GM12878 (cell line): ENCODE data around the gene RORC. TPM values are rescaled to one million over a fixed set of nuclear protein-coding genes. Genes with fewer than 3 reads are reported as not detected.

Experiments used
- ATAC-seq: fragments of 200-7000 bp; cut with Tn5 transposase; 3 replicates; pipeline ENCODE4 v1.9.1; 2020; ENCODE audit warnings: mild to moderate bottlenecking, moderate library complexity
- BruUV-seq: library from RNA; stranded (reverse); fragments of 400-500 nt; replicated peaks from 2 replicates; lab custom pipeline; 2021; lab: Mats Ljungman, UMichigan
- CTCF ChIA-PET: fragments of 300-600 bp; sonication (Branson Sonifier 250); formaldehyde crosslinking; extraction: SDS; loops from one replicate; lab custom pipeline; 2021; ENCODE audit warnings: inconsistent platforms; lab: Yijun Ruan, JAX
- POLR2A ChIA-PET: fragments of 350-600 bp; formaldehyde crosslinking; extraction: SDS; loops from one replicate; lab custom pipeline; 2021; ENCODE audit warnings: inconsistent platforms; lab: Charles Lee
- RAD21 ChIA-PET: fragments of 300-600 bp; sonication (Branson Sonifier 250); formaldehyde crosslinking; loops from one replicate; lab custom pipeline; 2023; ENCODE audit warnings: antibody characterized with exemption; ENCODE audit not compliant: unreplicated experiment; lab: Charles Lee
- SMC1A ChIA-PET: fragments of 300-600 bp; sonication (Branson Sonifier 250); formaldehyde crosslinking; loops from one replicate; lab custom pipeline; 2023; ENCODE audit not compliant: unreplicated experiment, uncharacterized antibody; lab: Charles Lee
- DNase-seq: peaks from one replicate; pipeline ENCODE4 v3.0.0-alpha.2; 2011; ENCODE audit warnings: low read depth, low spot score
- FAIRE-seq: peaks from 3 replicates; lab custom pipeline; 2011; peaks lifted over from hg19 to GRCh38; lab: Jason Lieb, UNC
- H2AFZ ChIP-seq: 2 replicates; pipeline ENCODE4 v1.6.0; 2011; ENCODE audit warnings: low read depth, low read length, control low read depth; ENCODE audit not compliant: control insufficient read depth
- H3K27ac ChIP-seq: 2 replicates; pipeline ENCODE4 v1.5.1; 2011; ENCODE audit warnings: control low read depth; ENCODE audit not compliant: control insufficient read depth, insufficient read depth
- H3K27me3 ChIP-seq, 2 experiments: replicated peaks in 1 of 2; 2 replicates each; pipeline versions ENCODE4 v1.6.0 to v1.6.1; 2011; ENCODE audit warnings: low read length in 1 of 2; ENCODE audit not compliant: control insufficient read depth in 2 of 2, insufficient read depth in 2 of 2
- H3K36me3 ChIP-seq, 2 experiments: 2 replicates each; pipeline ENCODE4 v1.5.1; 2011; ENCODE audit warnings: low read length in 1 of 2; ENCODE audit not compliant: control insufficient read depth in 2 of 2, insufficient read depth in 2 of 2
- H3K4me1 ChIP-seq: 2 replicates; pipeline ENCODE4 v1.6.1; 2011; ENCODE audit warnings: mild to moderate bottlenecking, low read length, moderate library complexity, mixed read lengths; ENCODE audit not compliant: control insufficient read depth, insufficient read depth
- H3K4me2 ChIP-seq: 2 replicates; pipeline ENCODE4 v1.6.0; 2011; ENCODE audit warnings: control low read depth; ENCODE audit not compliant: control insufficient read depth, insufficient read depth
- H3K4me3 ChIP-seq: fragments of 200-600 bp; sonication (generic); 2 replicates; pipeline ENCODE4 v1.5.1; 2016
- H3K79me2 ChIP-seq: 2 replicates; pipeline ENCODE4 v1.6.0; 2011; ENCODE audit warnings: low read length; ENCODE audit not compliant: control insufficient read depth, insufficient read depth
- H3K9ac ChIP-seq: 2 replicates; pipeline ENCODE4 v1.8.0; 2011; ENCODE audit warnings: low read length, control low read depth, mixed read lengths; ENCODE audit not compliant: control insufficient read depth, insufficient read depth
- H3K9me3 ChIP-seq: replicated peaks from 3 replicates; pipeline ENCODE4 v1.5.1; 2011; ENCODE audit warnings: mild to moderate bottlenecking, low read length; ENCODE audit not compliant: control insufficient read depth, insufficient read depth
- H4K20me1 ChIP-seq: 2 replicates; pipeline ENCODE4 v1.6.0; 2011; ENCODE audit not compliant: control insufficient read depth, insufficient read depth
- BACH1 ChIP-seq: fragments of 450-650 bp; IDR thresholded peaks from 2 replicates; pipeline ENCODE4 v1.6.1; 2017; ENCODE audit warnings: mild to moderate bottlenecking, borderline replicate concordance
- CHD4 ChIP-seq: fragments of 200-600 bp; sonication (generic); IDR thresholded peaks from 2 replicates; pipeline ENCODE4 v1.6.1; 2016; ENCODE audit warnings: mild to moderate bottlenecking
- E2F8 ChIP-seq: fragments of 450-650 bp; IDR thresholded peaks from 2 replicates; pipeline ENCODE4 v1.6.1; 2018; ENCODE audit warnings: mild to moderate bottlenecking, low read depth, moderate library complexity; ENCODE audit not compliant: partially characterized antibody
- FOS ChIP-seq: IDR thresholded peaks from 3 replicates; pipeline ENCODE4 v1.6.1; 2011; ENCODE audit warnings: borderline replicate concordance; ENCODE audit not compliant: insufficient read length; ENCODE audit errors: extremely low read depth
- IKZF1 ChIP-seq: fragments of 450-650 bp; conservative IDR thresholded peaks from 2 replicates; pipeline ENCODE4 v1.6.1; 2017; ENCODE audit warnings: antibody characterized with exemption, mild to moderate bottlenecking
- JUND ChIP-seq: IDR thresholded peaks from 2 replicates; pipeline ENCODE4 v1.6.1; 2012; ENCODE audit warnings: low read depth, mild to moderate bottlenecking, low read length, improper control_type of control experiment, moderate library complexity
- MXI1 ChIP-seq: fragments of 150-350 bp; IDR thresholded peaks from 2 replicates; pipeline ENCODE4 v1.6.1; 2011; ENCODE audit warnings: low read depth, mild to moderate bottlenecking, inconsistent platforms, low read length, improper control_type of control experiment
- MYB ChIP-seq: fragments of 150-350 bp; IDR thresholded peaks from 2 replicates; pipeline ENCODE4 v1.6.1; 2014; ENCODE audit warnings: mild to moderate bottlenecking, low read depth, low read length, borderline replicate concordance
- NFXL1 ChIP-seq: fragments of 450-650 bp; IDR thresholded peaks from 2 replicates; pipeline ENCODE4 v1.6.1; 2017; ENCODE audit warnings: antibody characterized with exemption, mild to moderate bottlenecking, borderline replicate concordance
- NFYB ChIP-seq: IDR thresholded peaks from 2 replicates; pipeline ENCODE4 v1.6.1; 2011; ENCODE audit warnings: low read depth, mild to moderate bottlenecking, low read length, improper control_type of control experiment, moderate library complexity; ENCODE audit not compliant: insufficient read depth
- PML ChIP-seq: IDR thresholded peaks from 2 replicates; pipeline ENCODE4 v1.6.1; 2012; ENCODE audit warnings: low read length, inconsistent platforms
- POLR2A ChIP-seq: IDR thresholded peaks from 2 replicates; pipeline ENCODE4 v1.6.1; 2011; ENCODE audit warnings: low read depth, mild to moderate bottlenecking, low read length
- RAD51 ChIP-seq: fragments of 450-650 bp; IDR thresholded peaks from 2 replicates; pipeline ENCODE4 v1.6.1; 2016; ENCODE audit warnings: moderate library complexity, mild to moderate bottlenecking, inconsistent platforms
- RUNX3 ChIP-seq: IDR thresholded peaks from 2 replicates; pipeline ENCODE4 v1.6.1; 2012; ENCODE audit warnings: low read length, inconsistent platforms
- SMARCA5 ChIP-seq: fragments of 450-650 bp; IDR thresholded peaks from 2 replicates; pipeline ENCODE4 v1.6.1; 2017; ENCODE audit warnings: mild to moderate bottlenecking
- WGBS: methylation state at CpG from one replicate; pipeline ENCODE4 v1.1.6; 2016; ENCODE audit warnings: low lambda C conversion rate; ENCODE audit not compliant: insufficient replicate concordance, insufficient coverage; ENCODE audit errors: missing lambda C conversion rate; 5-methylcytosine and 5-hydroxymethylcytosine counted together
- in situ Hi-C: fragments of 300-500 bp; cut with MboI; formaldehyde crosslinking; loops from 9 replicates; pipeline ENCODE4 v1.14.3; 2018; ENCODE audit warnings: mixed read lengths
- intact Hi-C: fragments of 100-400 bp; cut with micrococcal nuclease; formaldehyde crosslinking; loops from one replicate; pipeline ENCODE4 v1.14.2; 2022; ENCODE audit not compliant: unreplicated experiment
- polyA plus RNA-seq, 11 experiments: library from polyadenylated mRNA; depleted of rRNA in 4 of 11; unstranded in 6 of 11; stranded (reverse) in 5 of 11; fragments of >200 nt; fragmentation: Nextera tagmentation in 4 of 11; fragmentation: Illumina TruSeq in 1 of 11; extraction: Ambion mirVana in 4 of 11; extraction: Trizol in 1 of 11; gene quantifications; 1 replicate in 1 of 11; 2 replicates in 10 of 11; pipeline versions ENCODE4 v1.2.1 to v1.2.3, GENCODE V29; 2011 to 2016; ENCODE audit warnings: inconsistent platforms in 2 of 11, missing spikeins in 2 of 11, low read depth in 1 of 11
- total RNA-seq, 4 experiments: library from RNA; depleted of rRNA in 3 of 4; stranded (reverse); fragments of >200 nt in 3 of 4; fragmentation: Illumina TruSeq in 1 of 4; extraction: Trizol in 1 of 4; gene quantifications; 2 replicates each; pipeline versions ENCODE4 v1.2.1 to v1.2.3, GENCODE V29; 2013 to 2021
- TF ChIP-seq, protein P1 (sequence below): fragments of 450-650 bp; IDR thresholded peaks from 2 replicates; pipeline ENCODE4 v1.6.1; 2017; ENCODE audit warnings: mild to moderate bottlenecking
- TF ChIP-seq, protein P2 (sequence below): fragments of 450-650 bp; IDR thresholded peaks from 2 replicates; pipeline ENCODE4 v1.6.1; 2018; ENCODE audit warnings: borderline replicate concordance, mild to moderate bottlenecking; ENCODE audit not compliant: partially characterized antibody

RORC gene
- total and polyA plus RNA-seq, 10 of the 15 experiments (the other 5 are each of a cell fraction or from before 2014, with no cell fraction given): not detected

GRCh38 chr1:151829352-151830046 is 2.1 kb downstream of the RORC start:
- no peaks in the 10 kb centered on the region for H3K9me3 ChIP-seq
- ATAC-seq (no peak), FAIRE-seq (no peak), DNase-seq (no peak)
- H4K20me1 ChIP-seq: no peaks in the 10 kb centered on the region
- H3K27ac ChIP-seq: no peak overlapping the region
- intact Hi-C loops (loop anchor here (10.0 kb wide), 1 partner anchor 115 kb away; the partner anchor contains the start of gene CELF3), in situ Hi-C loops (loop anchor here (10.0 kb wide), 2 partner anchors 385 to 535 kb away; no protein-coding TSS in a partner anchor)
- no peak overlapping the region for H2AFZ ChIP-seq
- ChIA-PET POLR2A (no interaction called here), CTCF (interaction anchor here (1.0 to 1.9 kb wide), 2 partner anchors 11 to 295 kb away, joined by 4 to 6 read pairs; partner anchors contain the start of gene C2CD4D), SMC1A (no interaction called here), RAD21 (no interaction called here)
- H3K4me1 ChIP-seq: peaks cover 5% of the 10 kb centered on the region
- 18% methylated on average over 4 of the region's 4 CpGs for WGBS
- H3K4me2 ChIP-seq: no peak overlapping the region
- no TSS peak for BruUV-seq
- no peak overlapping the region for H3K4me3 ChIP-seq
- H3K27me3 ChIP-seq: no peaks in the 10 kb centered on the region
- H3K9ac ChIP-seq: no peak overlapping the region
- no peaks in the 10 kb centered on the region for H3K79me2 ChIP-seq
- TF ChIP-seq JUND (no peak), NFYB (no peak), CHD4 (no peak), SMARCA5 (no peak), RUNX3 (no peak), FOS (no peak), MYB (no peak), IKZF1 (no peak), E2F8 (no peak), POLR2A (no peak), MXI1 (no peak), RAD51 (no peak), NFXL1 (no peak), BACH1 (no peak), PML (no peak)
- TF ChIP-seq, protein P1, sequence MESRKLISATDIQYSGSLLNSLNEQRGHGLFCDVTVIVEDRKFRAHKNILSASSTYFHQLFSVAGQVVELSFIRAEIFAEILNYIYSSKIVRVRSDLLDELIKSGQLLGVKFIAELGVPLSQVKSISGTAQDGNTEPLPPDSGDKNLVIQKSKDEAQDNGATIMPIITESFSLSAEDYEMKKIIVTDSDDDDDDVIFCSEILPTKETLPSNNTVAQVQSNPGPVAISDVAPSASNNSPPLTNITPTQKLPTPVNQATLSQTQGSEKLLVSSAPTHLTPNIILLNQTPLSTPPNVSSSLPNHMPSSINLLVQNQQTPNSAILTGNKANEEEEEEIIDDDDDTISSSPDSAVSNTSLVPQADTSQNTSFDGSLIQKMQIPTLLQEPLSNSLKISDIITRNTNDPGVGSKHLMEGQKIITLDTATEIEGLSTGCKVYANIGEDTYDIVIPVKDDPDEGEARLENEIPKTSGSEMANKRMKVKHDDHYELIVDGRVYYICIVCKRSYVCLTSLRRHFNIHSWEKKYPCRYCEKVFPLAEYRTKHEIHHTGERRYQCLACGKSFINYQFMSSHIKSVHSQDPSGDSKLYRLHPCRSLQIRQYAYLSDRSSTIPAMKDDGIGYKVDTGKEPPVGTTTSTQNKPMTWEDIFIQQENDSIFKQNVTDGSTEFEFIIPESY: no peak
- TF ChIP-seq, protein P2, sequence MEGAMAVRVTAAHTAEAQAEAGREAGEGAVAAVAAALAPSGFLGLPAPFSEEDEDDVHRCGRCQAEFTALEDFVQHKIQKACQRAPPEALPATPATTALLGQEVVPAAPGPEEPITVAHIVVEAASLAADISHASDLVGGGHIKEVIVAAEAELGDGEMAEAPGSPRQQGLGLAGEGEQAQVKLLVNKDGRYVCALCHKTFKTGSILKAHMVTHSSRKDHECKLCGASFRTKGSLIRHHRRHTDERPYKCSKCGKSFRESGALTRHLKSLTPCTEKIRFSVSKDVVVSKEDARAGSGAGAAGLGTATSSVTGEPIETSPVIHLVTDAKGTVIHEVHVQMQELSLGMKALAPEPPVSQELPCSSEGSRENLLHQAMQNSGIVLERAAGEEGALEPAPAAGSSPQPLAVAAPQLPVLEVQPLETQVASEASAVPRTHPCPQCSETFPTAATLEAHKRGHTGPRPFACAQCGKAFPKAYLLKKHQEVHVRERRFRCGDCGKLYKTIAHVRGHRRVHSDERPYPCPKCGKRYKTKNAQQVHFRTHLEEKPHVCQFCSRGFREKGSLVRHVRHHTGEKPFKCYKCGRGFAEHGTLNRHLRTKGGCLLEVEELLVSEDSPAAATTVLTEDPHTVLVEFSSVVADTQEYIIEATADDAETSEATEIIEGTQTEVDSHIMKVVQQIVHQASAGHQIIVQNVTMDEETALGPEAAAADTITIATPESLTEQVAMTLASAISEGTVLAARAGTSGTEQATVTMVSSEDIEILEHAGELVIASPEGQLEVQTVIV: no peak
- H3K36me3 ChIP-seq: no peaks in the 10 kb centered on the region
